ENCODE results near the gene SORBS1. TPM values are rescaled to one million over a fixed set of nuclear protein-coding genes. Genes with fewer than 3 reads are reported as not detected.

The SORBS1 gene
- total and polyA plus RNA-seq, 2 of the 13 experiments (the other 11 are each of a cell fraction or from before 2014, with no cell fraction given), result 16.8 to 39.8 TPM

DNA sequence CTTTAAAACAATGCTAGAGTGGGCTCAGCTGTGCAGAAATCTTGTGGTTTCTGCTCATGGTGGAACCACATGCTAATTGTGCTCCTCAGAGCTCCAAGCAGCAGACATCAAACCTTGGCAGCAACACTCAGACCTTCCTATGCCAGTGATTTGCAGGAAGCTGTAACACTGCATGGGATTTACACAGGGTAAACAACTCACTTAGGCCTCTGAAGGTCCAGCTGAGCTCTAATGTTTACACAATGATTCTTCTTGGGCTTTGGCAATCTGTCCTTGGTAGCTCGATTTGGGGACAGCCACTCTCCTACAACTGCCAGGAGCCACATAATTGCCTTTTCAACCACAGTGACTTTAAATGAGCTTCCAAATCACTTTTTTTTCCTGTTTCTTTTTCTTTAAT, 172.6 kb downstream of the SORBS1 start (continued):
- TF ChIP-seq, protein P1, sequence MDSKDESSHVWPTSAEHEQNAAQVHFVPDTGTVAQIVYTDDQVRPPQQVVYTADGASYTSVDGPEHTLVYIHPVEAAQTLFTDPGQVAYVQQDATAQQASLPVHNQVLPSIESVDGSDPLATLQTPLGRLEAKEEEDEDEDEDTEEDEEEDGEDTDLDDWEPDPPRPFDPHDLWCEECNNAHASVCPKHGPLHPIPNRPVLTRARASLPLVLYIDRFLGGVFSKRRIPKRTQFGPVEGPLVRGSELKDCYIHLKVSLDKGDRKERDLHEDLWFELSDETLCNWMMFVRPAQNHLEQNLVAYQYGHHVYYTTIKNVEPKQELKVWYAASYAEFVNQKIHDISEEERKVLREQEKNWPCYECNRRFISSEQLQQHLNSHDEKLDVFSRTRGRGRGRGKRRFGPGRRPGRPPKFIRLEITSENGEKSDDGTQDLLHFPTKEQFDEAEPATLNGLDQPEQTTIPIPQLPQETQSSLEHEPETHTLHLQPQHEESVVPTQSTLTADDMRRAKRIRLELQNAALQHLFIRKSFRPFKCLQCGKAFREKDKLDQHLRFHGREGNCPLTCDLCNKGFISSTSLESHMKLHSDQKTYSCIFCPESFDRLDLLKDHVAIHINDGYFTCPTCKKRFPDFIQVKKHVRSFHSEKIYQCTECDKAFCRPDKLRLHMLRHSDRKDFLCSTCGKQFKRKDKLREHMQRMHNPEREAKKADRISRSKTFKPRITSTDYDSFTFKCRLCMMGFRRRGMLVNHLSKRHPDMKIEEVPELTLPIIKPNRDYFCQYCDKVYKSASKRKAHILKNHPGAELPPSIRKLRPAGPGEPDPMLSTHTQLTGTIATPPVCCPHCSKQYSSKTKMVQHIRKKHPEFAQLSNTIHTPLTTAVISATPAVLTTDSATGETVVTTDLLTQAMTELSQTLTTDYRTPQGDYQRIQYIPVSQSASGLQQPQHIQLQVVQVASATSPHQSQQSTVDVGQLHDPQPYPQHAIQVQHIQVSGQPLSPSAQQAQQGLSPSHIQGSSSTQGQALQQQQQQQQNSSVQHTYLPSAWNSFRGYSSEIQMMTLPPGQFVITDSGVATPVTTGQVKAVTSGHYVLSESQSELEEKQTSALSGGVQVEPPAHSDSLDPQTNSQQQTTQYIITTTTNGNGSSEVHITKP (CRISPR knock-in tag; IDR thresholded peaks at IDR 0.05; ENCODE audit: low read depth), result no peak
- TF ChIP-seq EP300 (IDR thresholded peaks at IDR 0.05; ENCODE audit: low read depth in 2 of 2, low read length in 2 of 2), result peak in 1 of 2 experiments; percentile 76; a peak in 2 of 4 replicates
- peak; percentile 31; the same call in 1 of the 2 replicates for TF ChIP-seq EP300 (CRISPR knock-in tag; IDR thresholded peaks at IDR 0.05; ENCODE audit: borderline replicate concordance)
- TF ChIP-seq, protein P2, sequence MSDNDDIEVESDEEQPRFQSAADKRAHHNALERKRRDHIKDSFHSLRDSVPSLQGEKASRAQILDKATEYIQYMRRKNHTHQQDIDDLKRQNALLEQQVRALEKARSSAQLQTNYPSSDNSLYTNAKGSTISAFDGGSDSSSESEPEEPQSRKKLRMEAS (IDR thresholded peaks at IDR 0.05), result peak; percentile 36
- no peak for TF ChIP-seq TOE1 (CRISPR knock-in tag; IDR thresholded peaks at IDR 0.05)
- TF ChIP-seq PLRG1 (conservative IDR thresholded peaks at IDR 0.05), result no peak
- TF ChIP-seq HMG20B (CRISPR knock-in tag; conservative IDR thresholded peaks at IDR 0.05), result 0 out of 2 replicates have a peak, but pooled peaks have one; percentile 45
- no peak for TF ChIP-seq ZNF558 (CRISPR knock-in tag; IDR thresholded peaks at IDR 0.05; ENCODE audit: borderline replicate concordance)
- TF ChIP-seq, protein P3, sequence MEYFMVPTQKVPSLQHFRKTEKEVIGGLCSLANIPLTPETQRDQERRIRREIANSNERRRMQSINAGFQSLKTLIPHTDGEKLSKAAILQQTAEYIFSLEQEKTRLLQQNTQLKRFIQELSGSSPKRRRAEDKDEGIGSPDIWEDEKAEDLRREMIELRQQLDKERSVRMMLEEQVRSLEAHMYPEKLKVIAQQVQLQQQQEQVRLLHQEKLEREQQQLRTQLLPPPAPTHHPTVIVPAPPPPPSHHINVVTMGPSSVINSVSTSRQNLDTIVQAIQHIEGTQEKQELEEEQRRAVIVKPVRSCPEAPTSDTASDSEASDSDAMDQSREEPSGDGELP (IDR thresholded peaks at IDR 0.05; ENCODE audit: borderline replicate concordance, low read depth), result peak; percentile 98
- TF ChIP-seq, protein P4, sequence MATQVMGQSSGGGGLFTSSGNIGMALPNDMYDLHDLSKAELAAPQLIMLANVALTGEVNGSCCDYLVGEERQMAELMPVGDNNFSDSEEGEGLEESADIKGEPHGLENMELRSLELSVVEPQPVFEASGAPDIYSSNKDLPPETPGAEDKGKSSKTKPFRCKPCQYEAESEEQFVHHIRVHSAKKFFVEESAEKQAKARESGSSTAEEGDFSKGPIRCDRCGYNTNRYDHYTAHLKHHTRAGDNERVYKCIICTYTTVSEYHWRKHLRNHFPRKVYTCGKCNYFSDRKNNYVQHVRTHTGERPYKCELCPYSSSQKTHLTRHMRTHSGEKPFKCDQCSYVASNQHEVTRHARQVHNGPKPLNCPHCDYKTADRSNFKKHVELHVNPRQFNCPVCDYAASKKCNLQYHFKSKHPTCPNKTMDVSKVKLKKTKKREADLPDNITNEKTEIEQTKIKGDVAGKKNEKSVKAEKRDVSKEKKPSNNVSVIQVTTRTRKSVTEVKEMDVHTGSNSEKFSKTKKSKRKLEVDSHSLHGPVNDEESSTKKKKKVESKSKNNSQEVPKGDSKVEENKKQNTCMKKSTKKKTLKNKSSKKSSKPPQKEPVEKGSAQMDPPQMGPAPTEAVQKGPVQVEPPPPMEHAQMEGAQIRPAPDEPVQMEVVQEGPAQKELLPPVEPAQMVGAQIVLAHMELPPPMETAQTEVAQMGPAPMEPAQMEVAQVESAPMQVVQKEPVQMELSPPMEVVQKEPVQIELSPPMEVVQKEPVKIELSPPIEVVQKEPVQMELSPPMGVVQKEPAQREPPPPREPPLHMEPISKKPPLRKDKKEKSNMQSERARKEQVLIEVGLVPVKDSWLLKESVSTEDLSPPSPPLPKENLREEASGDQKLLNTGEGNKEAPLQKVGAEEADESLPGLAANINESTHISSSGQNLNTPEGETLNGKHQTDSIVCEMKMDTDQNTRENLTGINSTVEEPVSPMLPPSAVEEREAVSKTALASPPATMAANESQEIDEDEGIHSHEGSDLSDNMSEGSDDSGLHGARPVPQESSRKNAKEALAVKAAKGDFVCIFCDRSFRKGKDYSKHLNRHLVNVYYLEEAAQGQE (IDR thresholded peaks at IDR 0.05; ENCODE audit: borderline replicate concordance in 1 of 2, low read depth in 1 of 2, low read length in 2 of 2), result peak in 1 of 2 experiments; percentile 36; a peak in 1 of 4 replicates
- TF ChIP-seq KDM6A (CRISPR knock-in tag; IDR thresholded peaks at IDR 0.05; ENCODE audit: low read depth), result peak; percentile 59; the same call in 1 of the 2 replicates
- TF ChIP-seq, protein P5, sequence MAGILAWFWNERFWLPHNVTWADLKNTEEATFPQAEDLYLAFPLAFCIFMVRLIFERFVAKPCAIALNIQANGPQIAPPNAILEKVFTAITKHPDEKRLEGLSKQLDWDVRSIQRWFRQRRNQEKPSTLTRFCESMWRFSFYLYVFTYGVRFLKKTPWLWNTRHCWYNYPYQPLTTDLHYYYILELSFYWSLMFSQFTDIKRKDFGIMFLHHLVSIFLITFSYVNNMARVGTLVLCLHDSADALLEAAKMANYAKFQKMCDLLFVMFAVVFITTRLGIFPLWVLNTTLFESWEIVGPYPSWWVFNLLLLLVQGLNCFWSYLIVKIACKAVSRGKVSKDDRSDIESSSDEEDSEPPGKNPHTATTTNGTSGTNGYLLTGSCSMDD (CRISPR knock-in tag; IDR thresholded peaks at IDR 0.05), result no peak
- TF ChIP-seq HNF4A (CRISPR knock-in tag; IDR thresholded peaks at IDR 0.05), result peak; percentile 71
- TF ChIP-seq, protein P6, sequence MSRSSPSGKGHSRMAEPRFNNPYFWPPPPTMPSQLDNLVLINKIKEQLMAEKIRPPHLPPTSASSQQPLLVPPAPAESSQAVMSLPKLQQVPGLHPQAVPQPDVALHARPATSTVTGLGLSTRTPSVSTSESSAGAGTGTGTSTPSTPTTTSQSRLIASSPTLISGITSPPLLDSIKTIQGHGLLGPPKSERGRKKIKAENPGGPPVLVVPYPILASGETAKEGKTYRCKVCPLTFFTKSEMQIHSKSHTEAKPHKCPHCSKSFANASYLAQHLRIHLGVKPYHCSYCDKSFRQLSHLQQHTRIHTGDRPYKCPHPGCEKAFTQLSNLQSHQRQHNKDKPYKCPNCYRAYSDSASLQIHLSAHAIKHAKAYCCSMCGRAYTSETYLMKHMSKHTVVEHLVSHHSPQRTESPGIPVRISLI (CRISPR knock-in tag; IDR thresholded peaks at IDR 0.05; ENCODE audit: borderline replicate concordance), result no peak
- no peak for TF ChIP-seq ZNF350 (CRISPR knock-in tag; IDR thresholded peaks at IDR 0.05; ENCODE audit: borderline replicate concordance, low read depth)
- TF ChIP-seq SOX6 (IDR thresholded peaks at IDR 0.05), result no peak
- peak; percentile 71 for TF ChIP-seq SOX6 (CRISPR knock-in tag; IDR thresholded peaks at IDR 0.05)
- TF ChIP-seq ZNF781 (CRISPR knock-in tag; IDR thresholded peaks at IDR 0.05; ENCODE audit: borderline replicate concordance, not compliant biosample characterization), result no peak
- no peak for TF ChIP-seq SUZ12 (IDR thresholded peaks at IDR 0.05; ENCODE audit: low read depth, low read length)
- peak; percentile 63 for TF ChIP-seq POGZ (CRISPR knock-in tag; IDR thresholded peaks at IDR 0.05)
